Upper lobe of right lung (tissue), 1 donor: ENCODE measurements around the gene LYAR. TPM values are rescaled to one million over a fixed set of nuclear protein-coding genes. Genes with fewer than 3 reads are reported as not detected.

Experiments
- ATAC-seq: fragments of 200-7000 bp; cut with Tn5 transposase; one replicate; pipeline ENCODE4 v1.9.1; 2020; ENCODE audit warnings: mild to moderate bottlenecking, moderate library complexity
- DNase-seq: peaks from one replicate; pipeline ENCODE4 v3.0.0-alpha.2; 2020
- H3K27ac ChIP-seq: fragments of 200-600 bp; one replicate; pipeline ENCODE4 v1.8.0; 2022
- H3K27me3 ChIP-seq: fragments of 200-600 bp; one replicate; pipeline ENCODE4 v1.8.0; 2022; ENCODE audit warnings: mild to moderate bottlenecking
- H3K36me3 ChIP-seq: fragments of 200-600 bp; one replicate; pipeline ENCODE4 v1.8.0; 2022
- H3K4me1 ChIP-seq: fragments of 200-600 bp; one replicate; pipeline ENCODE4 v1.8.0; 2022
- H3K4me3 ChIP-seq: fragments of 200-600 bp; one replicate; pipeline ENCODE4 v1.8.0; 2022; ENCODE audit warnings: mild to moderate bottlenecking
- H3K9me3 ChIP-seq: fragments of 200-600 bp; one replicate; pipeline ENCODE4 v1.8.0; 2022
- intact Hi-C: fragments of 100-400 bp; cut with DNase I; formaldehyde crosslinking; loops from one replicate; pipeline ENCODE4 v1.11.0; 2022
- total RNA-seq: library from RNA; stranded (reverse); fragmentation: NEBNext Ultra II Directional; extraction: Animal tissue kit (Norgen Biotek cat#: 25700); gene quantifications from one replicate; pipeline ENCODE4 v1.2.1, GENCODE V29; 2021
- TF ChIP-seq, protein P1 (sequence below): fragments of 200-600 bp; IDR thresholded peaks from one replicate; pipeline ENCODE4 v1.8.0; 2022; ENCODE audit warnings: antibody characterized with exemption
- donor health status: DM: no; HTN: yes; CAD: no; lungs with severe emphysema.

Gene LYAR
- total RNA-seq, 1 donor from 2014 or later = 13.3 TPM

DNA sequence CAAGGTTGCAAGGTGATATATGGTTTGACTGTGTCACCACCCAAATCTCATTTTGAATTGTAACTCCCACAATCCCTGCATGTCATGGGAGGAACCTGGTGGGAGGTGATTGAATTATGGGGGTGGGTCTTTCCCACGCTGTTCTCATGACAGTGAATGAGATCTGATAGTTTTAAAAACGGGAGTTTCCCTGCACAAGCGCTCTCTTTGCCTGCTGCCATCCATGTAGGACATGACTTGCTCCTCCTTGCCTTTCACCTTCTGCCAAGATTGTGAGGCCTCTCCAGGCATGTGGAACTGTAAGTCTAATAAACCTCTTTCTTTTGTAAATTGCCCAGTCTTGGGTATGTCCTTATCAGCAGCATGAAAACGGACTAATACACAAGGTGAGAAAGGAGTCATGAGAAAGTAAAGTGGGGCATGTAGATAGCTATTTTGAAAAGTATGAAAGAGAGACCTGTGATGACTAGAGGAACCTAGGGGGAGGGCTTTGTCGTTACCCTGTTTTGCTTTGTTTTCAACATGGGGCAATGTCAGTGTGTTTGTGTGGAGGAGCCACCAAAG is 6.4 kb upstream of the LYAR start:
- Histone ChIP-seq H3K36me3 (peaks cover 5% of the 10 kb centered on the region), H3K27ac (no peak overlapping the region), H3K4me3 (no peak overlapping the region), H3K4me1 (peaks cover 4% of the 10 kb centered on the region), H3K9me3 (no peaks in the 10 kb centered on the region), H3K27me3 (no peaks in the 10 kb centered on the region)
- no peak for DNase-seq
- intact Hi-C loops = no loop called here
- TF ChIP-seq, protein P1, sequence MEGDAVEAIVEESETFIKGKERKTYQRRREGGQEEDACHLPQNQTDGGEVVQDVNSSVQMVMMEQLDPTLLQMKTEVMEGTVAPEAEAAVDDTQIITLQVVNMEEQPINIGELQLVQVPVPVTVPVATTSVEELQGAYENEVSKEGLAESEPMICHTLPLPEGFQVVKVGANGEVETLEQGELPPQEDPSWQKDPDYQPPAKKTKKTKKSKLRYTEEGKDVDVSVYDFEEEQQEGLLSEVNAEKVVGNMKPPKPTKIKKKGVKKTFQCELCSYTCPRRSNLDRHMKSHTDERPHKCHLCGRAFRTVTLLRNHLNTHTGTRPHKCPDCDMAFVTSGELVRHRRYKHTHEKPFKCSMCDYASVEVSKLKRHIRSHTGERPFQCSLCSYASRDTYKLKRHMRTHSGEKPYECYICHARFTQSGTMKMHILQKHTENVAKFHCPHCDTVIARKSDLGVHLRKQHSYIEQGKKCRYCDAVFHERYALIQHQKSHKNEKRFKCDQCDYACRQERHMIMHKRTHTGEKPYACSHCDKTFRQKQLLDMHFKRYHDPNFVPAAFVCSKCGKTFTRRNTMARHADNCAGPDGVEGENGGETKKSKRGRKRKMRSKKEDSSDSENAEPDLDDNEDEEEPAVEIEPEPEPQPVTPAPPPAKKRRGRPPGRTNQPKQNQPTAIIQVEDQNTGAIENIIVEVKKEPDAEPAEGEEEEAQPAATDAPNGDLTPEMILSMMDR = no peak
- no peak for ATAC-seq

DNA sequence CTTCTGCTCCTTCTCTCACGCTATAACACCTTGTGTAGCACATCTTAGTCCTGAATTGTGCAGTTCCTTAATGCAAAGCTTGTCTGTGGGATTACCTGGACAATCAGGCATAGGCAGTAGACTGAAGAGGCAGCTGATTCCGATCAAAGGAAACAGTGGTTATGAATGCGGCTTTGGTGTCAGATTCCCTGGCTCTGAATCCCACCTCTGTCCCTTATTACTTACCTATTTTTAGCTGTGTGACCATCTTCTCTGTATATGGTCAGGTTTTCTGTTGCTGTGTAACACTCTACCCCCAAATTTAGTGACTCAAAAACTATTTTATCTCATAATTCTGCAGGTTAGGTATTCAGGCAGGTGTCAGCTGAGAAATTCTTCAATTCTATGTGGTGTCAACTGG is 3.3 kb upstream of the LYAR start:
- no peak for DNase-seq
- intact Hi-C loops = no loop called here
- ATAC-seq = no peak
- peaks cover 20% of the 10 kb centered on the region for H3K4me1 ChIP-seq
- no peak overlapping the region for H3K4me3 ChIP-seq
- no peaks in the 10 kb centered on the region for H3K27me3 ChIP-seq
- peaks cover 5% of the 10 kb centered on the region for H3K36me3 ChIP-seq
- no peak overlapping the region for H3K27ac ChIP-seq
- H3K9me3 ChIP-seq = no peaks in the 10 kb centered on the region
- TF ChIP-seq, protein P1 = no peak

DNA sequence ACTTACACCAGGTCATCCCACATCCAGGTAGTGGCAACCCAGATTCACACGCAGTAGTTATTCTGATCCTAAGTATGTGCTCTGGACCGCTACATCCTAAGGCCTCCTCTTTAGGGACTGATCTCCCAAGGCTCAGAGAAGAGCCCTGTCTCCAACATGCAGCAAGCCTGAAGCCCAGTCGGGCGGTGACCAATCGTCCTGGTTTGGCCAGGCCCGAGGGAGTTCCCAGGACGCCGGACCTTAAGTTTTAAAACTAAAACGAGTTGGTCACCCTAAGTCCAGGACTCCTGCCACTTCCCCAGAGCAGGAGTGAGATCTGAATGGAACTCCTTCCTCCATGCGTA is 385 bp downstream of the LYAR start:
- TF ChIP-seq, protein P1 = no peak
- intact Hi-C loops = no loop called here
- H3K9me3 ChIP-seq = no peaks in the 10 kb centered on the region
- no peaks in the 10 kb centered on the region for H3K27me3 ChIP-seq
- peaks cover 20% of the 10 kb centered on the region for H3K4me1 ChIP-seq
- H3K27ac ChIP-seq = peak overlapping the region; percentile 80
- H3K4me3 ChIP-seq = peak overlapping the region; percentile 98
- peak; percentile 2 for ATAC-seq
- no peak for DNase-seq
- H3K36me3 ChIP-seq = peaks cover 21% of the 10 kb centered on the region

DNA sequence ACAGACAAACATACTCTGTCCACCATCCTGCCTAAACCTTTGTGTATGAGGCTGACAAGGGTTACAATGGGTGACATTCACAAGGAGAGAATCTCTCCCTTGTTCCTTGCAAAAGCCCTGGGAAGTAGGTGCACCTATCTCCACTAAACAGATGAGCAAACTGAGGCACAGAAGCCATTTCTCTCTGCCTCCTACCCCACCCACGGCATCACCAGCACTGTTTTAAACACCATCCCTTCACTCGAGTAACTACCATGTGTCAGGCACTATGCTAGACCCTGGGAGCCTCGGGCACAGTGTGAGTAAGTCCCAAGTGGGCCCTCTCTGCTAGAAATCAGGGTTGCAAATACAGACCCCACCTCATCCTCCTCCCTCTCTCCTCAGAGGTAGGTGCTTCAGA is 899 bp downstream of the LYAR start:
- Histone ChIP-seq H3K27ac (no peak overlapping the region), H3K27me3 (no peaks in the 10 kb centered on the region), H3K9me3 (no peaks in the 10 kb centered on the region), H3K36me3 (peaks cover 26% of the 10 kb centered on the region), H3K4me3 (peak overlapping the region; percentile 98), H3K4me1 (peaks cover 20% of the 10 kb centered on the region)
- DNase-seq = no peak
- intact Hi-C loops = no loop called here
- TF ChIP-seq, protein P1 = no peak
- no peak for ATAC-seq

DNA sequence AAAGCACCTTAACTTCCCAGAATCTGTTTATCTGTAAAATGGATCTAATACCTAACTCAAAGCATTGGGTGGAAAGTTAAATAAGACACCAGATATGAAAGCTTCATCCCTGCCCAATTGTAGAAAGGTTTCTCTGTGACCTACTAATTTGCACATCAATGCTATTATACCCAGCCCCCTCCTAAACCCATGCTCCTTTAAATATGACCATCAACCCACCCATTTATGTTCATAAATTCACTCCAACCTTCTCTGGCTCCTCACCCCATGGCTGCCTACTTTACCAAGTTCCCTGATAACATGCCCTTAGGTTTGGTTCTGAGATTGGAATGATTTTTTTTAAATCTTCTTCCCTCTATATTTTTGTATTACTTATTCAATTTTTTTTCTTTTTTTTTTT is 1.9 kb downstream of the LYAR start:
- Histone ChIP-seq H3K4me1 (peaks cover 20% of the 10 kb centered on the region), H3K27ac (no peak overlapping the region), H3K27me3 (no peaks in the 10 kb centered on the region), H3K4me3 (no peak overlapping the region), H3K36me3 (peaks cover 36% of the 10 kb centered on the region), H3K9me3 (no peaks in the 10 kb centered on the region)
- ATAC-seq (no peak), DNase-seq (no peak)
- intact Hi-C loops = no loop called here
- TF ChIP-seq, protein P1 = no peak
